Tibial nerve (tissue), 4 donors: ENCODE data around the gene FRY. TPM values are rescaled to one million over a fixed set of nuclear protein-coding genes. Genes with fewer than 3 reads are reported as not detected.

ENCODE experiments used
- DNase-seq, 2 donors: peaks; one replicate each; pipeline ENCODE4 v3.0.0-alpha.2; 2019; ENCODE audit warnings: low spot score in 2 of 2
- H3K27ac ChIP-seq, 4 donors: fragments of 200-600 bp; sonication (generic) in 3 of 4; one replicate each; pipeline ENCODE4 v1.5.1; 2017 to 2019; ENCODE audit warnings: mild to moderate bottlenecking in 1 of 4
- H3K27me3 ChIP-seq, 2 donors: fragments of 200-600 bp; sonication (generic) in 1 of 2; one replicate each; pipeline versions ENCODE4 v1.5.1 to v1.6.0; 2017 to 2019
- H3K36me3 ChIP-seq, 3 donors: fragments of 200-600 bp; sonication (generic); one replicate each; pipeline ENCODE4 v1.5.1; 2018 to 2019
- H3K4me1 ChIP-seq, 4 donors: fragments of 200-600 bp; sonication (generic) in 3 of 4; one replicate each; pipeline ENCODE4 v1.5.1; 2017 to 2019
- H3K4me3 ChIP-seq, 4 donors: fragments of 200-600 bp; sonication (generic) in 3 of 4; one replicate each; pipeline ENCODE4 v1.5.1; 2017 to 2019; ENCODE audit warnings: mild to moderate bottlenecking in 1 of 4, moderate library complexity in 1 of 4
- H3K9me3 ChIP-seq, 4 donors: fragments of 200-600 bp; sonication (generic) in 3 of 4; one replicate each; pipeline ENCODE4 v1.5.1; 2017 to 2019
- CTCF ChIP-seq, 5 experiments: fragments of 200-600 bp in 3 of 5; fragments of 450-650 bp in 2 of 5; sonication (generic) in 3 of 5; IDR thresholded peaks; one replicate each; pipeline ENCODE4 v1.5.1; 2016 to 2019; ENCODE audit warnings: antibody characterized with exemption in 5 of 5, mild to moderate bottlenecking in 3 of 5, moderate library complexity in 2 of 5
- EP300 ChIP-seq, 2 donors: sonication (generic); formaldehyde crosslinking; IDR thresholded peaks; one replicate each; pipeline ENCODE4 v1.6.1; 2017; ENCODE audit warnings: antibody characterized with exemption in 2 of 2, mild to moderate bottlenecking in 1 of 2
- POLR2A ChIP-seq, 2 donors: fragments of 450-650 bp; IDR thresholded peaks; one replicate each; pipeline ENCODE4 v1.6.1; 2017; ENCODE audit warnings: antibody characterized with exemption in 2 of 2, mild to moderate bottlenecking in 2 of 2, moderate library complexity in 2 of 2
- WGBS, 2 donors: methylation state at CpG; one replicate each; pipeline ENCODE4 v1.1.5; 2018; 5-methylcytosine and 5-hydroxymethylcytosine counted together
- total RNA-seq, 4 donors: library from RNA; depleted of rRNA; stranded (reverse); fragments of >200 nt; gene quantifications; one replicate each; pipeline ENCODE4 v1.1.0, GENCODE V29; 2016

The FRY gene
- total RNA-seq, 4 donors from 2014 or later: 48.9 to 94.6 (median 75.8) TPM

- no peak for DNase-seq
- no peaks in the 10 kb centered on the region for H3K27me3 ChIP-seq
- no peaks in the 10 kb centered on the region for H3K4me1 ChIP-seq
- peaks cover 0 to 27% (median 0%) of the 10 kb centered on the region in 3 donors for H3K36me3 ChIP-seq
- H3K9me3 ChIP-seq: no peaks in the 10 kb centered on the region
- H3K4me3 ChIP-seq: no peak overlapping the region
- H3K27ac ChIP-seq: no peak overlapping the region
- TF ChIP-seq EP300 (IDR thresholded peaks at IDR 0.05) (no peak), POLR2A (IDR thresholded peaks at IDR 0.05) (no peak), CTCF (IDR thresholded peaks at IDR 0.05) (no peak)
- 68 to 75% methylated on average over 5 of the region's 5 CpGs for WGBS, 2 donors
These were observed 196.9 kb downstream of the FRY start for GRCh38 chr13:32228330-32229041.

- no peak for TF ChIP-seq EP300 (IDR thresholded peaks at IDR 0.05)
- TF ChIP-seq CTCF (IDR thresholded peaks at IDR 0.05): no peak
- TF ChIP-seq POLR2A (IDR thresholded peaks at IDR 0.05): no peak
- peaks cover 0 to 28% (median 0%) of the 10 kb centered on the region in 3 donors for H3K36me3 ChIP-seq
These were observed 197.9 kb downstream of the FRY start for GRCh38 chr13:32229443-32229842.

GRCh38 chr13:32232263-32232662 lies 200.7 kb downstream of the FRY start:
- TF ChIP-seq POLR2A (IDR thresholded peaks at IDR 0.05) (no peak), EP300 (IDR thresholded peaks at IDR 0.05) (no peak), CTCF (IDR thresholded peaks at IDR 0.05) (no peak)
- H3K27me3 ChIP-seq: no peaks in the 10 kb centered on the region
- H3K9me3 ChIP-seq: no peaks in the 10 kb centered on the region
- H3K27ac ChIP-seq: no peak overlapping the region
- no peak for DNase-seq
- no peaks in the 10 kb centered on the region for H3K4me1 ChIP-seq
- no peak overlapping the region for H3K4me3 ChIP-seq
- 98 to 100% methylated on average over 3 of the region's 3 CpGs for WGBS, 2 donors
- H3K36me3 ChIP-seq: peaks cover 0 to 42% (median 0%) of the 10 kb centered on the region in 3 donors

More at GRCh38 chr13:32229443-32229842, 197.9 kb downstream of the FRY start:
- Histone ChIP-seq H3K4me1 (no peaks in the 10 kb centered on the region), H3K27me3 (no peaks in the 10 kb centered on the region), H3K4me3 (no peak overlapping the region), H3K9me3 (no peaks in the 10 kb centered on the region), H3K27ac (no peak overlapping the region)
- DNase-seq: no peak
- 71 to 75% methylated on average over 3 of the region's 3 CpGs for WGBS, 2 donors

GRCh38 chr13:32233062-32233461 lies 201.5 kb downstream of the FRY start:
- no peak overlapping the region for H3K4me3 ChIP-seq
- H3K27ac ChIP-seq: no peak overlapping the region
- WGBS, 2 donors: 82 to 86% methylated on average over 2 of the region's 2 CpGs
- no peaks in the 10 kb centered on the region for H3K9me3 ChIP-seq
- DNase-seq: no peak
- no peak for TF ChIP-seq POLR2A (IDR thresholded peaks at IDR 0.05)
- TF ChIP-seq EP300 (IDR thresholded peaks at IDR 0.05): no peak
- no peak for TF ChIP-seq CTCF (IDR thresholded peaks at IDR 0.05)
- no peaks in the 10 kb centered on the region for H3K4me1 ChIP-seq
- H3K27me3 ChIP-seq: no peaks in the 10 kb centered on the region
- peaks cover 0 to 46% (median 0%) of the 10 kb centered on the region in 3 donors for H3K36me3 ChIP-seq

GRCh38 chr13:32234914-32235313 lies 203.3 kb downstream of the FRY start:
- no peak for DNase-seq
- H3K4me3 ChIP-seq: no peak overlapping the region
- no peaks in the 10 kb centered on the region for H3K9me3 ChIP-seq
- WGBS, 2 donors: 66 to 73% methylated on average over 2 of the region's 2 CpGs
- H3K27ac ChIP-seq: no peak overlapping the region
- H3K27me3 ChIP-seq: no peaks in the 10 kb centered on the region
- H3K4me1 ChIP-seq: no peaks in the 10 kb centered on the region
- peaks cover 0 to 46% (median 0%) of the 10 kb centered on the region in 3 donors for H3K36me3 ChIP-seq
- TF ChIP-seq POLR2A (IDR thresholded peaks at IDR 0.05) (no peak), EP300 (IDR thresholded peaks at IDR 0.05) (no peak), CTCF (IDR thresholded peaks at IDR 0.05) (no peak)
